HepG2 (cell line): ENCODE measurements around the gene NHSL1. TPM values are rescaled to one million over a fixed set of nuclear protein-coding genes. Genes with fewer than 3 reads are reported as not detected.

Experiments
- BATF2 ChIP-seq: sonication (generic); formaldehyde crosslinking; IDR thresholded peaks from 2 replicates; pipeline ENCODE4 v1.8.0; 2022; ENCODE audit warnings: mild to moderate bottlenecking, missing genetic modification reagents, moderate library complexity
- CBX1 ChIP-seq: IDR thresholded peaks from one replicate; pipeline ENCODE4 v1.6.1; 2016; ENCODE audit warnings: antibody characterized with exemption, low read depth
- ELK4 ChIP-seq: sonication (generic); formaldehyde crosslinking; IDR thresholded peaks from 2 replicates; pipeline ENCODE4 v1.9.0; 2021; ENCODE audit warnings: missing genetic modification reagents, borderline replicate concordance
- FOXK2 ChIP-seq: fragments of 450-650 bp; IDR thresholded peaks from 2 replicates; pipeline ENCODE4 v1.6.1; 2016
- GFI1 ChIP-seq: sonication (generic); formaldehyde crosslinking; IDR thresholded peaks from 2 replicates; pipeline ENCODE4 v1.5.0; 2020; ENCODE audit warnings: missing genetic modification reagents, mild to moderate bottlenecking, borderline replicate concordance
- JARID2 ChIP-seq: sonication (generic); formaldehyde crosslinking; IDR thresholded peaks from 2 replicates; pipeline ENCODE4 v1.8.1; 2023; ENCODE audit warnings: missing genetic modification reagents, inconsistent platforms; ENCODE audit not compliant: insufficient replicate concordance
- KAT8 ChIP-seq: IDR thresholded peaks from 2 replicates; pipeline ENCODE4 v1.6.1; 2016; ENCODE audit warnings: missing genetic modification reagents, missing compliant biosample characterization
- KLF15 ChIP-seq: sonication (generic); formaldehyde crosslinking; IDR thresholded peaks from 2 replicates; pipeline ENCODE4 v1.8.1; 2023; ENCODE audit warnings: borderline replicate concordance, mild to moderate bottlenecking, inconsistent platforms, missing genetic modification reagents, mixed read lengths
- LRRFIP1 ChIP-seq: sonication (generic); formaldehyde crosslinking; conservative IDR thresholded peaks from 2 replicates; pipeline ENCODE4 v1.4.0; 2020; ENCODE audit warnings: missing genetic modification reagents
- SMC3 ChIP-seq: IDR thresholded peaks from 2 replicates; pipeline ENCODE4 v1.6.1; 2011; ENCODE audit warnings: low read length, improper control_type of control experiment
- TAF15 ChIP-seq: fragments of 200-400 bp; formaldehyde crosslinking; IDR thresholded peaks from one replicate; pipeline ENCODE4 v1.6.1; 2018; ENCODE audit warnings: mild to moderate bottlenecking, low read depth, low read length; ENCODE audit not compliant: poor library complexity, severe bottlenecking
- THAP9 ChIP-seq: sonication (generic); formaldehyde crosslinking; IDR thresholded peaks from 2 replicates; pipeline ENCODE4; 2020; ENCODE audit warnings: missing genetic modification reagents, mild to moderate bottlenecking, borderline replicate concordance
- YY1 ChIP-seq: IDR thresholded peaks from 2 replicates; pipeline ENCODE4 v1.6.1; 2011; ENCODE audit warnings: low read length, low read depth, moderate library complexity, mild to moderate bottlenecking; ENCODE audit not compliant: insufficient read depth, insufficient replicate concordance
- ZBTB1 ChIP-seq: sonication (generic); formaldehyde crosslinking; IDR thresholded peaks from 2 replicates; pipeline ENCODE4 v1.4.0; 2020; ENCODE audit warnings: missing genetic modification reagents, borderline replicate concordance
- ZNF20 ChIP-seq: sonication (generic); formaldehyde crosslinking; IDR thresholded peaks from 2 replicates; pipeline ENCODE4 v1.4.0; 2020; ENCODE audit warnings: mild to moderate bottlenecking, moderate library complexity, missing genetic modification reagents
- ZNF24 ChIP-seq: fragments of 450-650 bp; IDR thresholded peaks from 2 replicates; pipeline ENCODE4 v1.6.1; 2017; ENCODE audit warnings: antibody characterized with exemption, mild to moderate bottlenecking
- ZNF274 ChIP-seq: sonication (generic); formaldehyde crosslinking; IDR thresholded peaks from 2 replicates; pipeline ENCODE4 v1.5.1; 2020; ENCODE audit warnings: mild to moderate bottlenecking, missing genetic modification reagents
- ZNF343 ChIP-seq: sonication (generic); formaldehyde crosslinking; IDR thresholded peaks from 2 replicates; pipeline ENCODE4 v1.4.0; 2020; ENCODE audit warnings: mild to moderate bottlenecking, missing genetic modification reagents
- ZNF446 ChIP-seq: sonication (generic); formaldehyde crosslinking; IDR thresholded peaks from 2 replicates; pipeline ENCODE4 v1.5.0; 2020; ENCODE audit warnings: mild to moderate bottlenecking, missing genetic modification reagents
- ZNF530 ChIP-seq: sonication (generic); formaldehyde crosslinking; IDR thresholded peaks from 2 replicates; pipeline ENCODE4 v1.5.0; 2020; ENCODE audit warnings: low read depth, mild to moderate bottlenecking, missing genetic modification reagents
- ZNF546 ChIP-seq: sonication (generic); formaldehyde crosslinking; conservative IDR thresholded peaks from 2 replicates; pipeline ENCODE4 v1.8.1; 2023; ENCODE audit warnings: mild to moderate bottlenecking, missing genetic modification reagents
- ZNF674 ChIP-seq: sonication (generic); formaldehyde crosslinking; IDR thresholded peaks from 2 replicates; pipeline ENCODE4 v1.5.0; 2020; ENCODE audit warnings: low read depth, mild to moderate bottlenecking, missing genetic modification reagents
- ZNF761 ChIP-seq: sonication (generic); formaldehyde crosslinking; conservative IDR thresholded peaks from 2 replicates; pipeline ENCODE4 v1.4.0; 2020; ENCODE audit warnings: mild to moderate bottlenecking, missing genetic modification reagents
- ZNF782 ChIP-seq: sonication (generic); formaldehyde crosslinking; IDR thresholded peaks from 2 replicates; pipeline ENCODE4 v1.4.0; 2020; ENCODE audit warnings: missing genetic modification reagents, mild to moderate bottlenecking, borderline replicate concordance
- ZNF816 ChIP-seq: sonication (generic); formaldehyde crosslinking; IDR thresholded peaks from 2 replicates; pipeline ENCODE4 v1.8.0; 2022; ENCODE audit warnings: missing genetic modification reagents, mild to moderate bottlenecking, borderline replicate concordance
- ZNF841 ChIP-seq: sonication (generic); formaldehyde crosslinking; IDR thresholded peaks from 2 replicates; pipeline ENCODE4 v1.8.1; 2023; ENCODE audit warnings: missing genetic modification reagents, borderline replicate concordance
- polyA plus RNA-seq, 8 experiments: library from polyadenylated mRNA; depleted of rRNA in 3 of 8; stranded (reverse) in 7 of 8; unstranded in 1 of 8; fragments of >200 nt; fragmentation: Illumina TruSeq in 4 of 8; extraction: Trizol in 4 of 8; gene quantifications; 2 replicates each; pipeline versions ENCODE4 v1.2.1 to v1.2.3, GENCODE V29; 2011 to 2016; ENCODE audit warnings: low read depth in 4 of 8, missing spikeins in 1 of 8, mixed read lengths in 1 of 8; ENCODE audit not compliant: insufficient read depth in 1 of 8
- total RNA-seq, 5 experiments: library from RNA; depleted of rRNA; stranded (reverse); fragments of >200 nt; fragmentation: Illumina TruSeq; extraction: Trizol; gene quantifications; 2 replicates each; pipeline ENCODE4 v1.2.3, GENCODE V29; 2016; ENCODE audit warnings: low read depth in 1 of 5

NHSL1 gene
- total and polyA plus RNA-seq, 2 of the 13 experiments (the other 11 are each of a cell fraction or from before 2014, with no cell fraction given): 24.9 to 53.6 TPM

GRCh38 chr6:138517635-138518034 is 18.3 kb upstream of the NHSL1 start (continued):
- TF ChIP-seq THAP9 (no peak), KAT8 (CRISPR knock-in tag) (no peak), ZBTB1 (CRISPR knock-in tag) (no peak), KLF15 (CRISPR knock-in tag) (no peak), FOXK2 (no peak), ZNF816 (CRISPR knock-in tag) (no peak), ZNF546 (CRISPR knock-in tag) (no peak), ZNF782 (CRISPR knock-in tag) (no peak), ELK4 (CRISPR knock-in tag) (no peak), LRRFIP1 (CRISPR knock-in tag) (no peak), ZNF24 (no peak), ZNF343 (CRISPR knock-in tag) (no peak), ZNF761 (no peak), ZNF841 (CRISPR knock-in tag) (no peak), ZNF674 (CRISPR knock-in tag) (no peak), ZNF274 (CRISPR knock-in tag) (no peak), SMC3 (peak; percentile 90), TAF15 (no peak), JARID2 (CRISPR knock-in tag) (no peak), ZNF530 (CRISPR knock-in tag) (no peak), CBX1 (no peak), YY1 (no peak), BATF2 (CRISPR knock-in tag) (no peak), GFI1 (CRISPR knock-in tag) (no peak), ZNF20 (CRISPR knock-in tag) (no peak), ZNF446 (CRISPR knock-in tag) (no peak)
